Ishikawa (cell line): ENCODE results near the gene SLC8B1.

Experiments
- CEBPB ChIP-seq: IDR thresholded peaks from 2 replicates; pipeline ENCODE4 v1.6.1; 2012
- RAD21 ChIP-seq: IDR thresholded peaks from 2 replicates; pipeline ENCODE4 v1.6.1; 2012; ENCODE audit warnings: low read depth
- TAF1 ChIP-seq: IDR thresholded peaks from 2 replicates; pipeline ENCODE4 v1.6.1; 2012; ENCODE audit warnings: low read depth, mild to moderate bottlenecking
- TEAD4 ChIP-seq: IDR thresholded peaks from 2 replicates; pipeline ENCODE4 v1.6.1; 2012
- TF ChIP-seq, protein P1 (sequence below): IDR thresholded peaks from 2 replicates; pipeline ENCODE4 v1.6.1; 2012; ENCODE audit warnings: low read depth, mild to moderate bottlenecking

DNA sequence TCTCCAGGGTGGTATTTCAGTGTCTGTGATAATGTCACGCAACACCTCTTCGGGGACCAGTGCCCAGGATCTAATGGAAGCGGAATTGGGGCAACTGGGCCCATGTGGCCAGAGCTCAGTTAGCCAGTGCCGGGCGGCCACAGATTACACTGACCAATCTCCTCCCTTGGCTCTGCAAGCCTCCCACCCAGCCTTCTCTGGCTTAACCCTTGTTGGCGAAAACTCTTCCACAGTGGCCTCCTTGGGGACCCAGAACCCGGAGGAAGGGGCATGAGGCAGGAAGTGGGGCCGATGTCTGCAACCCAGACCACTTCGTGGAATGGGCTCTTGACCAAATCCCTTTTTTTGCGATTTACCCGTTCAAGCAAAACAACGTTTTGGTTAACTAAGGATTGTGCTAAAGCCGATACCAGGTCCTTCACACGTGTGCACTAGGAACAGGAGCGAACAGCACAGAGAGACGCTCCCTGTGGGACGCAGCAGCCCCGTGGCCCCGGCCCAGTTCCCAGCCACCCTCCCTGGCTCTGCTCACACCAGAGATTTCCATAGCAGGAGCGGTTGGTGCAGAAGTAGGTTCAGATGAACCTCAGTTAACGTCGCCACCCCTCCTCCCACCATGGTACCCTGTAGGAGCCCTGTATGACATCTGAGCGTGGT is 38.2 kb downstream of the SLC8B1 start:
- TF ChIP-seq, protein P1, sequence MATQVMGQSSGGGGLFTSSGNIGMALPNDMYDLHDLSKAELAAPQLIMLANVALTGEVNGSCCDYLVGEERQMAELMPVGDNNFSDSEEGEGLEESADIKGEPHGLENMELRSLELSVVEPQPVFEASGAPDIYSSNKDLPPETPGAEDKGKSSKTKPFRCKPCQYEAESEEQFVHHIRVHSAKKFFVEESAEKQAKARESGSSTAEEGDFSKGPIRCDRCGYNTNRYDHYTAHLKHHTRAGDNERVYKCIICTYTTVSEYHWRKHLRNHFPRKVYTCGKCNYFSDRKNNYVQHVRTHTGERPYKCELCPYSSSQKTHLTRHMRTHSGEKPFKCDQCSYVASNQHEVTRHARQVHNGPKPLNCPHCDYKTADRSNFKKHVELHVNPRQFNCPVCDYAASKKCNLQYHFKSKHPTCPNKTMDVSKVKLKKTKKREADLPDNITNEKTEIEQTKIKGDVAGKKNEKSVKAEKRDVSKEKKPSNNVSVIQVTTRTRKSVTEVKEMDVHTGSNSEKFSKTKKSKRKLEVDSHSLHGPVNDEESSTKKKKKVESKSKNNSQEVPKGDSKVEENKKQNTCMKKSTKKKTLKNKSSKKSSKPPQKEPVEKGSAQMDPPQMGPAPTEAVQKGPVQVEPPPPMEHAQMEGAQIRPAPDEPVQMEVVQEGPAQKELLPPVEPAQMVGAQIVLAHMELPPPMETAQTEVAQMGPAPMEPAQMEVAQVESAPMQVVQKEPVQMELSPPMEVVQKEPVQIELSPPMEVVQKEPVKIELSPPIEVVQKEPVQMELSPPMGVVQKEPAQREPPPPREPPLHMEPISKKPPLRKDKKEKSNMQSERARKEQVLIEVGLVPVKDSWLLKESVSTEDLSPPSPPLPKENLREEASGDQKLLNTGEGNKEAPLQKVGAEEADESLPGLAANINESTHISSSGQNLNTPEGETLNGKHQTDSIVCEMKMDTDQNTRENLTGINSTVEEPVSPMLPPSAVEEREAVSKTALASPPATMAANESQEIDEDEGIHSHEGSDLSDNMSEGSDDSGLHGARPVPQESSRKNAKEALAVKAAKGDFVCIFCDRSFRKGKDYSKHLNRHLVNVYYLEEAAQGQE, result no peak
- TF ChIP-seq TEAD4 (no peak), TAF1 (no peak), CEBPB (no peak), RAD21 (no peak)
